NCI-H748 (cell line): Measurements from ENCODE around the gene PTCHD1.
A peak's percentile ranks its signal among the peaks of the same experiment; 100 is the strongest.

Source experiments
- DNase-seq: peaks from one replicate; lab custom pipeline; 2025; ENCODE audit not compliant: unreplicated experiment; lab: John Stamatoyannopoulos, UW

The PTCHD1 gene

GRCh38 chrX:23394421-23394820, 59.8 kb downstream of the PTCHD1 start:
- peak; percentile 2 for DNase-seq

- DNase-seq: no peak
Observed at GRCh38 chrX:23396263-23396662, 61.6 kb downstream of the PTCHD1 start.

- no peak for DNase-seq
Observed at GRCh38 chrX:23398570-23398969, 63.9 kb downstream of the PTCHD1 start.

GRCh38 chrX:23403849-23404248, 69.2 kb downstream of the PTCHD1 start:
- DNase-seq: peak; percentile 40

- no peak for DNase-seq
Observed at GRCh38 chrX:23422912-23423311, 88.3 kb downstream of the PTCHD1 start.

GRCh38 chrX:23434356-23434884, 99.8 kb downstream of the PTCHD1 start:
- no peak for DNase-seq

- no peak for DNase-seq
Observed at GRCh38 chrX:23435108-23435507, 100.5 kb downstream of the PTCHD1 start.

GRCh38 chrX:23435575-23435974, 100.9 kb downstream of the PTCHD1 start:
- DNase-seq: peak; percentile 14

GRCh38 chrX:23436875-23437274, 102.2 kb downstream of the PTCHD1 start:
- DNase-seq: no peak

GRCh38 chrX:23451266-23451665, 116.6 kb downstream of the PTCHD1 start:
- DNase-seq: no peak
